HG03432 (cell line): ENCODE measurements around the gene MAOB.
"Not testable (repeated sequence)": the region's sequence is repeated elsewhere in the genome, so short reads cannot be mapped to it uniquely, and the experiment has no call there.

Experiments used
- ATAC-seq: cut with Tn5 transposase; IDR thresholded peaks from one replicate; pipeline ENCODE4 v1.9.1; 2021; ENCODE audit warnings: mild to moderate bottlenecking, moderate library complexity; ENCODE audit not compliant: unreplicated experiment

The MAOB gene

GRCh38 chrX:43758044-43758443 lies 124.2 kb downstream of the MAOB start:
- no peak for ATAC-seq

DNA sequence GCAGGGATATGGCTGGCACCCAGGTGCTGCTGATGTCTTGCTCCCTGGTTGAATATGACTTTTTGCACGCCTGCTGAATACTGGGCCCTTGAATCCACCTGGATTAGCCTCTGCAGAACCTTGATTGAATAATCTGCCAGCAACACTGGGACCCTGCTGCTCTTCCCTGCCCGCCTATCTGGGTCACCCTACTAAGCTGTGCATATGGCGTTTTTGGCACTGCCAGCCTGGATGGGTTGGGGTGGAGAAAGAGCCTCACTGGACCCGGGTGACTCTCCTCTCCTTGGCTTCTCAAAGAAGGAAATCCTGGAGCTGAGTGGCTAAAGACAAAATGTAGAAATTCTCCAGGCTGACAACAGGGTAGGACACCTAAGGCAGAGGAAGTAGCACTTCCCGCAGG lies 126.2 kb downstream of the MAOB start:
- no peak for ATAC-seq

DNA sequence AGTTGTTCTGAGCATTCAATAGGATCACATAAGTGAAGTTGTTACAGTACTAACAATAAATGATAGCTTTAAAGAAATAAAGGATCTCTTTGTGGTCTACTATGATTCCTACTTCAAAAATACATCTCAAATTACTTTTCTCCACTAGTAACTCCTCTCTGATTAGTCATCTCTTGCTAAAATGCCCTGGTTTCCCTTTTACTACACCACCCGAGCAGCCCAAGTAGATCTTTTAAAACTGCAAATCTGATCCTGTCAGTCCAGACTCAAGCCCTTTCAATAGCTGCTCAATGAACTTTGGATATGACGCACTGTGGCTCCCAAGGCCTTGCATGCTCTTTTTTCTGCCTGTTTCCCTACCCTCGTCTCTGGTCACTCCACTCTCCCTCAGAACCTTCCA lies 128.6 kb downstream of the MAOB start:
- ATAC-seq, result no peak

DNA sequence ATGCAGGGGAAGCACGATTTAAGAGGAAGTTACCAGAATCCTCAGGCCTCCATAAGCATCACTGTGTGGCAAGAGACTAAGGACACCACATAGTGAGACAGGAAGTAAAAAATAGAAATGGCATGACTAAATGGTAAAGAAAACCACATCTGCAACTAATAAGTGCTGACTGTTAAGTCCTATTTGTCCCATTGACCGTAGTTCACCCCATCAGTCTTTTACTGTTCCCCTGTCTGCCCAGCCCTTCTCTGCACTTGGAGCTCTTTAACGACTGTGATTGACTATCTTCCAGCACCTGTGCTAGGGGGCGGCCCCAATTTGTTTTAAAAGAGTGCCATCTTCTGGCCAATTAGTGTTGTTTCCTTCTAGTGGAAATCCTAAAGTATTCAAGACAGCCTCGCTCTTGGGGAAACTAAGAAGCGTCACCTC lies 132.0 kb downstream of the MAOB start:
- ATAC-seq, result peak; percentile 84

- ATAC-seq, result no peak
Observed at GRCh38 chrX:43747476-43747875, 134.8 kb downstream of the MAOB start.

- ATAC-seq, result no peak
Observed at GRCh38 chrX:43745938-43746721, 136.1 kb downstream of the MAOB start.

GRCh38 chrX:43744284-43744683 lies 138.0 kb downstream of the MAOB start:
- ATAC-seq, result no peak

GRCh38 chrX:43743100-43743822 lies 139.0 kb downstream of the MAOB start:
- no peak for ATAC-seq

GRCh38 chrX:43741843-43742573 lies 140.2 kb downstream of the MAOB start:
- ATAC-seq, result no peak

GRCh38 chrX:43735957-43736356 lies 146.3 kb downstream of the MAOB start:
- no peak for ATAC-seq

- no peak for ATAC-seq
Observed at GRCh38 chrX:43735534-43735933, 146.7 kb downstream of the MAOB start.

DNA sequence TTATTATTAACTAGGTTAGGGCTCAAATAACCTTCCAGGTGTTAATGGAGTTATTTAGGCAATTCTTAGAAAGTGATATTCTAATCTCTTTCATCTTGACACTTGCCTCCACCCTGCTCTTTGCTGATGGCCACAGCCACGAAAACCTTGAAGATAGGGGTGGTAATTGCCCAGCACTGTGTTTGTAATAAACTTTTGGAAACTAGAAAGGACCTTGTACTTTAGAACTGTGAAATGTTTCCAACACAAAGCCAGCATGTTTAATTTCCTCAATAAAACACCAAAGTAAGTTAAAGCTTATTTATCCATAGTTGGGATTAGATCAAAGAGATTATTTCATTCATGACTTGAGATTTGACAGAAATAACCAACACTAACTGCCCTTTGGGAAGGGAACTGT lies 147.8 kb downstream of the MAOB start:
- ATAC-seq, result no peak

DNA sequence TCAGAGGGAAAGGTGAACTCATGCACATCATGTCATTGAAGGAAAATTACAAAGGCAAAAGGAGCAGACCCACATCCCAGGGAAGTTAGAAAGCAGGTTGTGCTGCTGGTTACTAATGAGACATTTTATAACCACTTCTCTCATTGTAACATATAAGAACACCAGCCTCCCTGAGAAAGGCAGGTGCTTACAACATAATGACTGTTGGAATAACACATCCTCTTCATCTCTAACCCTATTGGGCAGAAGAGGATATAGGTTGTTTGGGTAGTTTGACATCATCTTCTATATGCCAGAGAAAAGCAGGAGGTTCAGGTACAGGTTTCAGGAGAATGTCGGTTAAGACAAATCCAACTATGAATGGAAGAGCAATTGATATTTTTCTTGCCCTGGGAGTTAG lies 148.6 kb downstream of the MAOB start:
- ATAC-seq, result no peak

- no peak for ATAC-seq
Observed at GRCh38 chrX:43731086-43731485, 151.2 kb downstream of the MAOB start.

- no peak for ATAC-seq
Observed at GRCh38 chrX:43728966-43729365, 153.3 kb downstream of the MAOB start.

- ATAC-seq, result no peak
Observed at GRCh38 chrX:43728002-43728401, 154.2 kb downstream of the MAOB start.

DNA sequence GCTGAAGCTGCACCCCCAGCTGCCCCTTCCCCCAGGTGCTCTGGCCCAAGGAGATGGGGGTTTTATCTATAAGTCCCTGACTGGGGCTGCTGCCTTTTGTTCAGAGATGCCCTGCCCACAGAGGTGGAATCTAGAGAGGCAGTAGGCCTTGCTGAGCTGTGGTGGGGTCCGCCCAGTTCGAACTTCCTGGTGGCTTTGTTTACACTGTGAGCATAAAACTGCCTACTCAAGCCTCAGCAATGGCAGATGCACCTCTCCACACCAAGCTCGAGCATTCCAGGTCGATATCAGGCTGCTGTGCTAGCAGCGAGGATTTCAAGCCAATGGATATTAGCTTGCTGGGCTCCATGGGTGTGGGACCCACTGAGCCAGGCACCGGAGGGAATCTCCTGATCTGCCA lies 155.0 kb downstream of the MAOB start:
- ATAC-seq, result not testable (repeated sequence)

- not testable (repeated sequence) for ATAC-seq
Observed at GRCh38 chrX:43725227-43725626, 157.0 kb downstream of the MAOB start.

- no peak for ATAC-seq
Observed at GRCh38 chrX:43720961-43721360, 161.3 kb downstream of the MAOB start.

- ATAC-seq, result no peak
Observed at GRCh38 chrX:43720082-43720481, 162.2 kb downstream of the MAOB start.

GRCh38 chrX:43718956-43719355 lies 163.3 kb downstream of the MAOB start:
- ATAC-seq, result no peak

- ATAC-seq, result no peak
Observed at GRCh38 chrX:43718546-43718945, 163.7 kb downstream of the MAOB start.
